Measurements from ENCODE around the gene LIPH.

The LIPH gene

DNA sequence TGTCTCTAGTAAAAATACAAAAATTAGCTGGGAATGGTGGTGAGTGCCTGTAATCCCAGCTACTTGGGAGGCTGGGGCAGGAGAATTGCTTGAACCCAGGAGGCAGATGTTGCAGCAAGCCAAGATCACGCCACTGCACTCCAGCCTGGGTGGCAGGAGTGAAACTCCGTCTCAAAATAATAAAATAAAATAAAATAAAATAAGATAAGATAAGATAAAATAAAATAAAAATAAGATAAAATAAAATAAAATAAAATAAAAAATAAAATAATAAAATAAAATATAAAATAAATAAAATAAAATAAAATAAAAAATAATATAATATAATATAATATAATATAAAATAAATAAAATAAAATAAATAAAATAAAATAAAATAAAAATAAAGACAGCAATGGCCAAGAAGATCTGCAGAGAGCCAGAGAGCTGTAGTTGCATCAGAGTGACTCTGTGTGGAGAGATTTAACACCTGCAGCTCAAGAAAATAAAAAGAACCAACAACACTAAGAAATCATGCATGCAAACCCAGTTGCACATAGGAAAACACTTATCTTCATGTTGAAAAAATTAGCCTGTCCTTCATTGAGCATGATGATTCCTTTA, 25.9 kb downstream of the LIPH start:
- Histone ChIP-seq H3K27ac (ENCODE audit: low read depth, low read length) (no peak overlapping the region), H3K27me3 (ENCODE audit: control insufficient read depth in 1 of 2, insufficient read depth in 2 of 2, low read length in 2 of 2) (peaks cover 0 to 2% of the 10 kb centered on the region in 2 donors), H3K9me3 (ENCODE audit: control insufficient read depth in 1 of 2, low read length in 2 of 2) (no peaks in the 10 kb centered on the region), H3K9ac (ENCODE audit: low read depth in 1 of 2, low read length in 2 of 2) (no peak overlapping the region), H3K4me1 (ENCODE audit: control insufficient read depth in 1 of 2, insufficient read depth in 2 of 2, low read length in 2 of 2) (peaks cover 0 to 7% of the 10 kb centered on the region in 2 donors), H3K36me3 (ENCODE audit: control insufficient read depth in 1 of 2, insufficient read depth in 2 of 2, low read length in 2 of 2) (peaks cover 0 to 3% of the 10 kb centered on the region in 2 donors), H3K4me3 (ENCODE audit: low read depth in 1 of 2, low read length in 2 of 2) (no peak overlapping the region)

GRCh38 chr3:185521349-185522138, 30.8 kb downstream of the LIPH start:
- H3K9ac ChIP-seq (ENCODE audit: low read depth in 1 of 2, low read length in 2 of 2): no peak overlapping the region
- H3K4me1 ChIP-seq (ENCODE audit: control insufficient read depth in 1 of 2, insufficient read depth in 2 of 2, low read length in 2 of 2): no peaks in the 10 kb centered on the region
- no peak overlapping the region for H3K27ac ChIP-seq (ENCODE audit: low read depth, low read length)
- peaks cover 3 to 4% of the 10 kb centered on the region in 2 donors for H3K36me3 ChIP-seq (ENCODE audit: control insufficient read depth in 1 of 2, insufficient read depth in 2 of 2, low read length in 2 of 2)
- H3K27me3 ChIP-seq (ENCODE audit: control insufficient read depth in 1 of 2, insufficient read depth in 2 of 2, low read length in 2 of 2): no peaks in the 10 kb centered on the region
- H3K4me3 ChIP-seq (ENCODE audit: low read depth in 1 of 2, low read length in 2 of 2): no peak overlapping the region
- H3K9me3 ChIP-seq (ENCODE audit: control insufficient read depth in 1 of 2, low read length in 2 of 2): no peaks in the 10 kb centered on the region

DNA sequence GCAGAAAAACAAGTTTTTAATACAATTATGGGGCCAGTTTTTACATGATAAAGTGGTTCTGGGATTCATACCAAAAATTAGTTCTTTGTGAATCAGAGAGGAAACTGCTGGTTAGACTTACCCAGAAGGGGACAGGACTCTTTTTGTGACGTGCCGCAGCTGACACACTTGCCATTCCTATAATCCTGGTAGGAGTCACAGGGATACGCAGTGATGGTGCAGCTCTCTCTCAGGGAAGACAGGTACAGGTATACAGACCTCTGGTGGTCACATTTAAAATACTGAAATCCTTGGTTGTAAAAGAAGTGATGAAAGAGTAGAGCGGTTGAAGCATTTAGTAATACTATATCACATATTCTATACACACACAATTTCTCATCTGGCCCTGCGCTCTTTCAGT, 33.4 kb downstream of the LIPH start:
- H3K9ac ChIP-seq (ENCODE audit: low read depth in 1 of 2, low read length in 2 of 2): no peak overlapping the region
- peaks cover 9% of the 10 kb centered on the region in 2 donors for H3K36me3 ChIP-seq (ENCODE audit: control insufficient read depth in 1 of 2, insufficient read depth in 2 of 2, low read length in 2 of 2)
- no peak overlapping the region for H3K27ac ChIP-seq (ENCODE audit: low read depth, low read length)
- H3K27me3 ChIP-seq (ENCODE audit: control insufficient read depth in 1 of 2, insufficient read depth in 2 of 2, low read length in 2 of 2): no peaks in the 10 kb centered on the region
- H3K4me3 ChIP-seq (ENCODE audit: low read depth in 1 of 2, low read length in 2 of 2): no peak overlapping the region
- H3K4me1 ChIP-seq (ENCODE audit: control insufficient read depth in 1 of 2, insufficient read depth in 2 of 2, low read length in 2 of 2): no peaks in the 10 kb centered on the region
- no peaks in the 10 kb centered on the region for H3K9me3 ChIP-seq (ENCODE audit: control insufficient read depth in 1 of 2, low read length in 2 of 2)

- H3K9me3 ChIP-seq (ENCODE audit: control insufficient read depth in 1 of 2, low read length in 2 of 2): no peaks in the 10 kb centered on the region
Observed at GRCh38 chr3:185517387-185518130, 34.8 kb downstream of the LIPH start.

GRCh38 chr3:185511711-185512110, 40.7 kb downstream of the LIPH start:
- peaks cover 17% of the 10 kb centered on the region in 2 donors for H3K36me3 ChIP-seq (ENCODE audit: control insufficient read depth in 1 of 2, insufficient read depth in 2 of 2, low read length in 2 of 2)
- H3K27me3 ChIP-seq (ENCODE audit: control insufficient read depth in 1 of 2, insufficient read depth in 2 of 2, low read length in 2 of 2): no peaks in the 10 kb centered on the region
- no peak overlapping the region for H3K27ac ChIP-seq (ENCODE audit: low read depth, low read length)
- no peaks in the 10 kb centered on the region for H3K9me3 ChIP-seq (ENCODE audit: control insufficient read depth in 1 of 2, low read length in 2 of 2)
- no peaks in the 10 kb centered on the region for H3K4me1 ChIP-seq (ENCODE audit: control insufficient read depth in 1 of 2, insufficient read depth in 2 of 2, low read length in 2 of 2)
- no peak overlapping the region for H3K4me3 ChIP-seq (ENCODE audit: low read depth in 1 of 2, low read length in 2 of 2)
- H3K9ac ChIP-seq (ENCODE audit: low read depth in 1 of 2, low read length in 2 of 2): no peak overlapping the region

More at GRCh38 chr3:185517387-185518130, 34.8 kb downstream of the LIPH start:
- Histone ChIP-seq H3K9ac (ENCODE audit: low read depth in 1 of 2, low read length in 2 of 2) (no peak overlapping the region), H3K36me3 (ENCODE audit: control insufficient read depth in 1 of 2, insufficient read depth in 2 of 2, low read length in 2 of 2) (peaks cover 9% of the 10 kb centered on the region in 2 donors), H3K27ac (ENCODE audit: low read depth, low read length) (no peak overlapping the region), H3K27me3 (ENCODE audit: control insufficient read depth in 1 of 2, insufficient read depth in 2 of 2, low read length in 2 of 2) (no peaks in the 10 kb centered on the region), H3K4me3 (ENCODE audit: low read depth in 1 of 2, low read length in 2 of 2) (no peak overlapping the region), H3K4me1 (ENCODE audit: control insufficient read depth in 1 of 2, insufficient read depth in 2 of 2, low read length in 2 of 2) (no peaks in the 10 kb centered on the region)

DNA sequence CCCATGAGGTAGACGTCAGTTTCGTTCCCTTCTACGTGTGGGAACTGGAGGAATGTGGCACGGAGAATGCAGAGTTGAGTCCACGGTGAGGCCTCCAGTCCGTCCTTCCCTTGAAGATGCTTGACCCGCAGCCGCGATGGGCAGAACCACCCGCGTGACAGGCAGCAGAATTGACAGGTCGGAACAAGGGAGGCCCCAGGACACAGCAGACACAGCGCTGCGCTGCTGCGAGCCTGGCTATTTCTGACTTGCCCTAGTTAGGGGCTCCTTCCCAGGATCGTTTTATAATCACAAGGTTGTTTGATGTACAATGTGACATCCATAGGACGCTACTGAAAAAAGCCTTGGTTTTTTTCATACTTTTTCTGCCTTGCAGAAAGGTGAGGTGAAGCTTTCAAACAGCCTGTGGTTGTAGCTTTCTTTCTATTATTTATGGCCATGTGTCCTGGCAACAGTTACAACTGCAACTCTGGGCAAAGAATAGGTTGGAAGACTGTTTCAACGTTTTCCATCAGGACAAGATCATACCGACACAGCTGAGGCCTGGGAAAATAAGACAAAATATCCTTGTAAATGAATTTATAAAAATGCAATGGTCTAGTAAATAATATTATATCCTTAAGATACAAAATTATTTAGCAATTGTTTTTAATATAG, 43.9 kb downstream of the LIPH start:
- Histone ChIP-seq H3K27ac (ENCODE audit: low read depth, low read length) (no peak overlapping the region), H3K36me3 (ENCODE audit: control insufficient read depth in 1 of 2, insufficient read depth in 2 of 2, low read length in 2 of 2) (peaks cover 8 to 11% of the 10 kb centered on the region in 2 donors), H3K4me3 (ENCODE audit: low read depth in 1 of 2, low read length in 2 of 2) (no peak overlapping the region), H3K4me1 (ENCODE audit: control insufficient read depth in 1 of 2, insufficient read depth in 2 of 2, low read length in 2 of 2) (peaks cover 3 to 7% of the 10 kb centered on the region in 2 donors), H3K27me3 (ENCODE audit: control insufficient read depth in 1 of 2, insufficient read depth in 2 of 2, low read length in 2 of 2) (no peaks in the 10 kb centered on the region), H3K9ac (ENCODE audit: low read depth in 1 of 2, low read length in 2 of 2) (no peak overlapping the region), H3K9me3 (ENCODE audit: control insufficient read depth in 1 of 2, low read length in 2 of 2) (no peaks in the 10 kb centered on the region)

DNA sequence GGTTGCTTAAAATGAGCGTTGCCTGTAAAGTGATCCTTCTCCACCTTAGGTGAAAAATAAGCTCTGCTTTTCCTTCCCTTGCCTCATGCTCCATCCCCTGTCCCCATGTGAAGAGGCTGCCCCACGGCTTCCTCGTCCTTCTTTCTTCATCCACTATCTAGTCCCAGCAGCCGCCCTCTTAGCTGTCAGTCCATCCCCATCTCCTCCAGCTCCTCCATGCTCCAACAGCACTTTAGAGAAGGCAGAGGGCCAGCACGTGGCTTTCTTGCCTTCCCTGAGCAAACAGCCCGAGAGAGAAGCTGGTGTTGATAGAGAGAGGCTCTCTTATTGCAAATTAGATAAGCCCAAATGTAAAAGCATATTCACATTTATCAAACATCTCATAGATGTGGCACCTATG, 44.5 kb downstream of the LIPH start:
- Histone ChIP-seq H3K4me1 (ENCODE audit: control insufficient read depth in 1 of 2, insufficient read depth in 2 of 2, low read length in 2 of 2) (peaks cover 8 to 13% of the 10 kb centered on the region in 2 donors), H3K27ac (ENCODE audit: low read depth, low read length) (no peak overlapping the region), H3K27me3 (ENCODE audit: control insufficient read depth in 1 of 2, insufficient read depth in 2 of 2, low read length in 2 of 2) (no peaks in the 10 kb centered on the region), H3K9me3 (ENCODE audit: control insufficient read depth in 1 of 2, low read length in 2 of 2) (no peaks in the 10 kb centered on the region), H3K36me3 (ENCODE audit: control insufficient read depth in 1 of 2, insufficient read depth in 2 of 2, low read length in 2 of 2) (peaks cover 8 to 11% of the 10 kb centered on the region in 2 donors), H3K4me3 (ENCODE audit: low read depth in 1 of 2, low read length in 2 of 2) (no peak overlapping the region), H3K9ac (ENCODE audit: low read depth in 1 of 2, low read length in 2 of 2) (no peak overlapping the region)

- Histone ChIP-seq H3K9ac (ENCODE audit: low read depth in 1 of 2, low read length in 2 of 2) (no peak overlapping the region), H3K27ac (ENCODE audit: low read depth, low read length) (no peak overlapping the region), H3K27me3 (ENCODE audit: control insufficient read depth in 1 of 2, insufficient read depth in 2 of 2, low read length in 2 of 2) (no peaks in the 10 kb centered on the region), H3K9me3 (ENCODE audit: control insufficient read depth in 1 of 2, low read length in 2 of 2) (no peaks in the 10 kb centered on the region), H3K4me3 (ENCODE audit: low read depth in 1 of 2, low read length in 2 of 2) (no peak overlapping the region), H3K36me3 (ENCODE audit: control insufficient read depth in 1 of 2, insufficient read depth in 2 of 2, low read length in 2 of 2) (peaks cover 7 to 8% of the 10 kb centered on the region in 2 donors), H3K4me1 (ENCODE audit: control insufficient read depth in 1 of 2, insufficient read depth in 2 of 2, low read length in 2 of 2) (peaks cover 16 to 18% of the 10 kb centered on the region in 2 donors)
Observed at GRCh38 chr3:185504636-185505035, 47.8 kb downstream of the LIPH start.

DNA sequence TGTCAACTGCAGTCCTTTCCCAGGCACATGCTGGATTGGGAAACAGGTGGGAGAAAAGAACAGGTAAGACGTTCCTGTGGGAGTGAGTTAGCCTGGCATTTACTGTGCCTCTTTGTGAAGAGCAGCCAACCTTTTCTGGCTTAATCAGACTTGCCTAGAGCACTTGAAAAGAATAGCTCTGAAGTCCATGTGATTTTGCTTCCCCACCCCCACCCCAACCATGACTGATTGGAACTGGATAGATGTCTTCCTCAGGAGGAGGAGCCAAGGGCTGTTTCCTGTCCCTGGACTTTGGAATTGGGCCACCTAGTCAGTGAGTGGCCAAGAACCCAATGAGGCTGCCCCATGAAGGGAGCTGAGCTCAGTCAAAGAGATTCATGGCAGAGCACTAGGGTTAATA, 48.9 kb downstream of the LIPH start:
- H3K27me3 ChIP-seq (ENCODE audit: control insufficient read depth in 1 of 2, insufficient read depth in 2 of 2, low read length in 2 of 2): no peaks in the 10 kb centered on the region
- H3K27ac ChIP-seq (ENCODE audit: low read depth, low read length): no peak overlapping the region
- peaks cover 21 to 25% of the 10 kb centered on the region in 2 donors for H3K4me1 ChIP-seq (ENCODE audit: control insufficient read depth in 1 of 2, insufficient read depth in 2 of 2, low read length in 2 of 2)
- peaks cover 6 to 7% of the 10 kb centered on the region in 2 donors for H3K36me3 ChIP-seq (ENCODE audit: control insufficient read depth in 1 of 2, insufficient read depth in 2 of 2, low read length in 2 of 2)
- no peak overlapping the region for H3K4me3 ChIP-seq (ENCODE audit: low read depth in 1 of 2, low read length in 2 of 2)
- no peak overlapping the region for H3K9ac ChIP-seq (ENCODE audit: low read depth in 1 of 2, low read length in 2 of 2)
- H3K9me3 ChIP-seq (ENCODE audit: control insufficient read depth in 1 of 2, low read length in 2 of 2): no peaks in the 10 kb centered on the region

All from duodenal mucosa (tissue), 2 donors.